Stimulated activated CD4-positive, alpha-beta T cell treated with anti-CD3 and anti-CD28 coated beads, Interleukin-12 subunit alpha, Interleukin-12 subunit beta, amount 100 ng/mL, for 48 hours (primary cell): Measurements from ENCODE around the gene FGFR4.

Source experiments
- DNase-seq, 3 donors: peaks; one replicate each; pipeline ENCODE4 v3.0.0-alpha.2; 2020; ENCODE audit warnings: low read depth in 2 of 3, low spot score in 1 of 3

Gene FGFR4

GRCh38 chr5:177131352-177132135, 44.8 kb downstream of the FGFR4 start:
- no peak for DNase-seq

GRCh38 chr5:177132136-177133095, 45.7 kb downstream of the FGFR4 start:
- DNase-seq = peak in 1 of 3 donors; percentile 28

GRCh38 chr5:177133096-177133852, 46.6 kb downstream of the FGFR4 start, which contains the start of gene NSD1:
NSD1 (plus strand) TSS chr5:177133773; CDS start chr5:177135104, 1,331 bp downstream.
- peak; percentile 81 to 87 (median 83) for DNase-seq

- DNase-seq = peak in 1 of 3 donors; percentile 45
These were observed 47.4 kb downstream of the FGFR4 start for GRCh38 chr5:177133853-177134696.

- DNase-seq = no peak
These were observed 48.0 kb downstream of the FGFR4 start for GRCh38 chr5:177134697-177135225.

GRCh38 chr5:177140312-177140711, 53.6 kb downstream of the FGFR4 start:
- no peak for DNase-seq

- DNase-seq = no peak
These were observed 54.8 kb downstream of the FGFR4 start for GRCh38 chr5:177141496-177141895.

GRCh38 chr5:177142098-177142611, 55.4 kb downstream of the FGFR4 start:
- no peak for DNase-seq

GRCh38 chr5:177142778-177143177, 56.1 kb downstream of the FGFR4 start:
- DNase-seq = no peak

GRCh38 chr5:177146891-177147638, 60.4 kb downstream of the FGFR4 start:
- DNase-seq = no peak
